ENCODE results near the gene TPGS1.

DNA sequence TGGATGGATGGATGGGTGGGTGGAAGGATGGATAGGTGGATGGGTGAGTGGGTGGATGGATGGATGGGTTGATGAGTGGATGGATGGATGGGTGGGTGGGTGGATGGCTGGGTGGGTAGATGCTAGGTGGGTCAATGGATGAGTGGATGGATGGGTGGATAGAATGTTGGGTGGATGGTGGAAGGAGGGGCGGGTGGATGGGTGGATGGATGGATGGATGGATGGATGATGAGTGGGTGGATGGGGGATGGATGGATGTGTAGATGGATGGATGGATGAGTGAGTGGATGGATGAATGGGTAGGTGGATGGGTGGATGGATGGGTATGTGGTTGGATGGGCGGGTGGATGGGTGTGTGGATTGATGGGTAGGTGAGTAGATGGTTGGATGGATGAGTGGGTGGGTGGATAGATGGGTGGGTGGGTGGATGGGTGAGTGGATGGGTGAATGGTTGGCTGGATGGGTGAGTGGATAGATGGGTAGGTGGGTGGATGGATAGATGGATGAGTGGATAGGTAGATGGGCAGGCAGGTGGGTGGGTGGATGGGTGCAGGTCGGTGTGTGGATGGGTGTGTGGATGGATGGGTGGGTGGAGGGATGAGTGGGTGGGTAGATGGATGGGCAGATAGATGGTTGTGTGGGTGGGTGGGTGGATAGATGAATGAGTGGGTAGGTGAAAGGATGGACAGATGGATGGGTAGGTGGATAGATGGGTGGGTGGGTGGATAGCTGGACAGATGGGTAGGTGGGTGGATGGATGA is 42.1 kb upstream of the TPGS1 start:
- TF ChIP-seq FOXK2 (IDR thresholded peaks at IDR 0.05) (no peak), SUZ12 (IDR thresholded peaks at IDR 0.05) (no peak), TARDBP (IDR thresholded peaks at IDR 0.05) (no peak), SP1 (IDR thresholded peaks at IDR 0.05) (no peak), NFRKB (IDR thresholded peaks at IDR 0.05) (no peak), L3MBTL2 (conservative IDR thresholded peaks at IDR 0.05) (no peak)
